Aorta (tissue), 5 donors: Measurements from ENCODE around the gene IL15RA. TPM values are rescaled to one million over a fixed set of nuclear protein-coding genes. Genes with fewer than 3 reads are reported as not detected.
"Not testable (repeated sequence)": the region's sequence is repeated elsewhere in the genome, so short reads cannot be mapped to it uniquely, and the experiment has no call there.

Source experiments
- ATAC-seq: fragments of 200-7000 bp; cut with Tn5 transposase; one replicate; pipeline ENCODE4 v1.9.1; 2022; ENCODE audit warnings: moderate library complexity; ENCODE audit not compliant: low FRiP score
- DNase-seq, 2 donors: peaks; one replicate each; pipeline ENCODE4 v3.0.0-alpha.2; 2020
- H3K27ac ChIP-seq, 2 donors: one replicate each; pipeline ENCODE4 v1.5.1; 2013; ENCODE audit warnings: low read length in 2 of 2, mild to moderate bottlenecking in 2 of 2, moderate library complexity in 2 of 2, control low read depth in 1 of 2, inconsistent platforms in 1 of 2, low read depth in 1 of 2
- H3K27me3 ChIP-seq, 2 donors: one replicate each; pipeline ENCODE4 v1.6.1; 2013; ENCODE audit warnings: control low read depth in 1 of 2, low read length in 1 of 2, mild to moderate bottlenecking in 1 of 2, moderate library complexity in 1 of 2; ENCODE audit not compliant: insufficient read depth in 2 of 2, control insufficient read depth in 1 of 2
- H3K36me3 ChIP-seq, 2 donors: one replicate each; pipeline ENCODE4 v1.6.1; 2013; ENCODE audit warnings: control low read depth in 1 of 2, low read length in 1 of 2, mild to moderate bottlenecking in 1 of 2; ENCODE audit not compliant: insufficient read depth in 2 of 2, control insufficient read depth in 1 of 2
- H3K4me1 ChIP-seq, 2 donors: one replicate each; pipeline ENCODE4 v1.6.1; 2013; ENCODE audit warnings: low read length in 2 of 2, control low read depth in 1 of 2, mild to moderate bottlenecking in 1 of 2, moderate library complexity in 1 of 2; ENCODE audit not compliant: insufficient read depth in 2 of 2, control insufficient read depth in 1 of 2
- H3K4me3 ChIP-seq, 2 donors: one replicate each; pipeline ENCODE4 v1.5.1; 2013; ENCODE audit warnings: low read length in 2 of 2, control low read depth in 1 of 2, mild to moderate bottlenecking in 1 of 2
- H3K9me3 ChIP-seq: one replicate; pipeline ENCODE4 v1.6.1; 2013; ENCODE audit warnings: mild to moderate bottlenecking, low read length; ENCODE audit not compliant: control insufficient read depth
- WGBS, 2 donors: extraction: QIAGEN DNeasy Blood & Tissue Kit; methylation state at CpG; one replicate each; pipeline ENCODE4 v1.1.7; 2013; 5-methylcytosine and 5-hydroxymethylcytosine counted together
- intact Hi-C, 2 donors: fragments of 100-400 bp; cut with DNase I; formaldehyde crosslinking; loops; one replicate each; pipeline versions ENCODE4 v1.14.2 to v1.15.0; 2022
- polyA plus RNA-seq, 2 donors: library from polyadenylated mRNA; stranded (reverse); fragments of 200-250 nt; gene quantifications; one replicate each; pipeline ENCODE4 v1.2.3, GENCODE V29; 2013
- total RNA-seq, 2 donors: library from RNA; stranded (reverse); fragmentation: NEBNext Ultra II Directional; extraction: Animal tissue kit (Norgen Biotek cat#: 25700); gene quantifications; one replicate each; pipeline ENCODE4 v1.2.1, GENCODE V29; 2021
- donor health status: healthy with polysubstance abuse.
- donor health status: Bipolar disorder and iron deficiency.
- donor health status: DM: no; HTN: no; CAD: no.
- donor health status: DM: no; HTN: no; CAD: no.
- donor health status: DM: yes; HTN: yes; CAD: no.

Gene IL15RA
- total and polyA plus RNA-seq, 4 donors, result 6.0 to 23.9 (median 20.1) TPM

GRCh38 chr10:5908676-5909075 is 68.7 kb downstream of the IL15RA start:
- H3K27me3 ChIP-seq, intact Hi-C loops, H3K4me1 ChIP-seq, H3K4me3 ChIP-seq, H3K9me3 ChIP-seq, DNase-seq, H3K27ac ChIP-seq, ATAC-seq: not testable (repeated sequence)
- peaks cover 2 to 12% of the 10 kb centered on the region in 2 donors for H3K36me3 ChIP-seq
- 84 to 85% methylated on average over 7 of the region's 7 CpGs for WGBS, 2 donors

- Histone ChIP-seq H3K9me3 (no peaks in the 10 kb centered on the region), H3K36me3 (peaks cover 2 to 10% of the 10 kb centered on the region in 2 donors), H3K27me3 (no peaks in the 10 kb centered on the region), H3K4me1 (no peaks in the 10 kb centered on the region), H3K4me3 (no peak overlapping the region), H3K27ac (no peak overlapping the region)
- DNase-seq (no peak), ATAC-seq (no peak)
- intact Hi-C loops, result no loop called here
- 85 to 97% methylated on average over 5 of the region's 5 CpGs for WGBS, 2 donors
Observed at GRCh38 chr10:5906651-5907050, 70.7 kb downstream of the IL15RA start.

- H3K4me3 ChIP-seq, result no peak overlapping the region
- H3K36me3 ChIP-seq, result peaks cover 2 to 7% of the 10 kb centered on the region in 2 donors
- DNase-seq (no peak), ATAC-seq (no peak)
- intact Hi-C loops, result no loop called here
- no peaks in the 10 kb centered on the region for H3K9me3 ChIP-seq
- no peak overlapping the region for H3K27ac ChIP-seq
- H3K4me1 ChIP-seq, result no peaks in the 10 kb centered on the region
- 84 to 90% methylated on average over 13 of the region's 13 CpGs for WGBS, 2 donors
- no peaks in the 10 kb centered on the region for H3K27me3 ChIP-seq
Observed at GRCh38 chr10:5905854-5906507, 71.4 kb downstream of the IL15RA start.

GRCh38 chr10:5904227-5904626 is 73.1 kb downstream of the IL15RA start:
- intact Hi-C loops, result no loop called here
- peaks cover 2 to 5% of the 10 kb centered on the region in 2 donors for H3K36me3 ChIP-seq
- no peak for DNase-seq
- no peak for ATAC-seq
- no peaks in the 10 kb centered on the region for H3K4me1 ChIP-seq
- no peaks in the 10 kb centered on the region for H3K27me3 ChIP-seq
- 74 to 75% methylated on average over 4 of the region's 4 CpGs for WGBS, 2 donors
- H3K27ac ChIP-seq, result no peak overlapping the region
- H3K4me3 ChIP-seq, result no peak overlapping the region
- H3K9me3 ChIP-seq, result no peaks in the 10 kb centered on the region

DNA sequence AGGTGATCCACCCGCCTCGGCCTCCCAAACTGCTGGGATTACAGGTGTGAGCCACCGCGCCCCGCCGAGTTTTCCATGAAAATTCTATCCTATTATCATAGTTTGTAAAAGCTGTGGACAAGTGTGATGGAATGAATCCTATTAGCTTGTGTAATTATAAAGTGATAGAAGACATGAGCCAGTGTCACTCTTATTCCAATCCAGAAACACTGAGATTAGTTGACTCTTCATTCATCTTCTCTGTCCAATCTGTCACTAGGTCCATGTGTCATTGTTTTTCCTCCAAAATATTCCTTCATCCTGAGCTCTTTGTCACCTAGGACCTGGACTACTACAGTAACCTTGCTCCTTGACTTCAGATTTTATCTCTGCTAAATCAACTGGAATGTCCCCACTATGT is 73.8 kb downstream of the IL15RA start:
- Histone ChIP-seq H3K9me3 (no peaks in the 10 kb centered on the region), H3K27me3 (no peaks in the 10 kb centered on the region), H3K36me3 (peaks cover 0 to 2% of the 10 kb centered on the region in 2 donors), H3K27ac (no peak overlapping the region), H3K4me1 (no peaks in the 10 kb centered on the region), H3K4me3 (no peak overlapping the region)
- DNase-seq, result no peak
- no peak for ATAC-seq
- 97 to 98% methylated on average over 6 of the region's 6 CpGs for WGBS, 2 donors
- intact Hi-C loops, result no loop called here

DNA sequence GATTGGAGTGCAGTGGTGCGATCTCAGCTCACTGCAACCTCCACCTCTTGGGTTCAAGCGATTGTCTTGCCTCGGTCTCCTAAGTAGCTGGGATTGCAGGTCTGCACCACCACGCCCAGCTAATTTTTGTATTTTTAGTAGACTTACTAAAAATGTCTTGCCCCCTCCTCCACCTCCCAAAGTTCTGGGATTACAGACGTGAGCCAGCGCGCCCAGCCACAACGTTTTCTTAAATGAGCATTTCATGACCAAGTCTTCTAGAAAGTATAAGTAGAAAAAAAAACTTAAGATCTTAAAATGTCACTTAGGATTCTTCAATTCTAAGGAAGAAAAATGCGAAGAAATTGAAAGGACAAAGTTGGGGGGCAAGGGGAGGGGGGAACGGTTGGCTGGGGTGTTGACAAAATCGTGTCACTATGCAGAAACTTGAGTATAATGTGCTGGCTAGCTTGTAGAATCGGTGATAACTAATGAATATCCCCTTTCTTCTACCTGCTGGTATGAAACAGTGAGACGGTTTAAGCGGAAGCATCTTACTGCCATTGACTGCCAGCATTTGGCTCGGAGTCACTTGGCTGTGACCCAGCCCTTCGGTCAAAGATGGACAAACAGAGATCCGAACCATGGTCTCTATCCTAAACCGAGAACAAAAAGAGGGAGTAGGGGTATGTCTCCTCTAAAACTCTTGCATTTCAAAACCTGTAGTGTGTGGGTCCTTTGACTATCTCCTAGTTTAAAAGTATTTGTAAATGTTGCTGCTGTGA is 74.7 kb downstream of the IL15RA start:
- DNase-seq (no peak), ATAC-seq (no peak)
- Histone ChIP-seq H3K27ac (no peak overlapping the region), H3K9me3 (no peaks in the 10 kb centered on the region), H3K4me1 (no peaks in the 10 kb centered on the region), H3K27me3 (no peaks in the 10 kb centered on the region), H3K36me3 (peaks cover 0 to 2% of the 10 kb centered on the region in 2 donors), H3K4me3 (no peak overlapping the region)
- intact Hi-C loops, result no loop called here
- 84 to 85% methylated on average over 18 of the region's 18 CpGs for WGBS, 2 donors

Other genes with a start within 250 kb of the IL15RA start
- gene GDI2, start 164.1 kb downstream of the IL15RA start, total RNA-seq, result 100 to 1,000 TPM; 140 to 161 TPM
- gene GDI2, start 164.1 kb downstream of the IL15RA start, polyA plus RNA-seq, result 100 to 1,000 TPM; 116 to 147 TPM
- 1 to 10 TPM; 4.6 to 8.8 TPM for gene ANKRD16, start 87.7 kb downstream of the IL15RA start, total RNA-seq
- gene ANKRD16, start 87.7 kb downstream of the IL15RA start, polyA plus RNA-seq, result 1 to 10 TPM; 6.1 to 6.7 TPM
- 100 to 1,000 TPM; 108 to 110 TPM for gene FBH1, start 87.3 kb downstream of the IL15RA start, total RNA-seq
- gene FBH1, start 87.3 kb downstream of the IL15RA start, polyA plus RNA-seq, result 100 to 1,000 TPM in 1 of 2 donors, 10 to 100 TPM in 1; 36.9 to 101 TPM
- 1 to 10 TPM; 2.4 to 4.2 TPM for gene IL2RA, start 84.8 kb upstream of the IL15RA start, total RNA-seq
- gene IL2RA, start 84.8 kb upstream of the IL15RA start, polyA plus RNA-seq, result 1 to 10 TPM in 1 of 2 donors, under 1 TPM in 1; 0.33 to 4.1 TPM
- gene RBM17, start 111.5 kb upstream of the IL15RA start, total RNA-seq, result 10 to 100 TPM; 82.0 to 94.1 TPM
- gene RBM17, start 111.5 kb upstream of the IL15RA start, polyA plus RNA-seq, result 10 to 100 TPM; 41.4 to 89.4 TPM
- 100 to 1,000 TPM; 116 to 140 TPM for gene PFKFB3, start 225.4 kb upstream of the IL15RA start, total RNA-seq
- gene PFKFB3, start 225.4 kb upstream of the IL15RA start, polyA plus RNA-seq, result 10 to 100 TPM; 31.4 to 45.6 TPM